Prostate gland (tissue), 2 donors: ENCODE results near the gene RPS6KL1. TPM values are rescaled to one million over a fixed set of nuclear protein-coding genes. Genes with fewer than 3 reads are reported as not detected.

Source experiments
- DNase-seq: peaks from one replicate; pipeline ENCODE4 v3.0.0-alpha.2; 2019; ENCODE audit warnings: low spot score
- H3K27ac ChIP-seq, 2 donors: fragments of 200-600 bp; sonication (generic); 2 replicates each; pipeline ENCODE4 v1.5.1; 2017 to 2019
- H3K27me3 ChIP-seq: fragments of 200-600 bp; sonication (generic); replicated peaks from 2 replicates; pipeline ENCODE4 v1.5.1; 2019; ENCODE audit not compliant: insufficient read depth
- H3K36me3 ChIP-seq, 2 donors: fragments of 200-600 bp; sonication (generic); 1 replicate in 1 of 2; 2 replicates in 1 of 2; pipeline versions ENCODE4 v1.5.1 to v1.8.1; 2017 to 2019
- H3K4me1 ChIP-seq: fragments of 200-600 bp; sonication (generic); replicated peaks from 2 replicates; pipeline ENCODE4 v1.5.1; 2019
- H3K4me3 ChIP-seq, 2 donors: fragments of 200-600 bp; sonication (generic); 2 replicates each; pipeline ENCODE4 v1.5.1; 2017 to 2019
- H3K9me3 ChIP-seq: fragments of 200-600 bp; sonication (generic); 2 replicates; pipeline ENCODE4 v1.5.1; 2017
- CTCF ChIP-seq, 4 experiments: fragments of 200-600 bp in 2 of 4; fragments of 450-650 bp in 2 of 4; sonication (generic) in 2 of 4; IDR thresholded peaks; 1 replicate in 3 of 4; 2 replicates in 1 of 4; pipeline ENCODE4 v1.5.1; 2016 to 2019; ENCODE audit warnings: antibody characterized with exemption in 4 of 4, mild to moderate bottlenecking in 2 of 4, moderate library complexity in 2 of 4
- POLR2A ChIP-seq: fragments of 450-650 bp; IDR thresholded peaks from one replicate; pipeline ENCODE4 v1.6.1; 2016; ENCODE audit warnings: antibody characterized with exemption, mild to moderate bottlenecking
- POLR2AphosphoS5 ChIP-seq: sonication (generic); formaldehyde crosslinking; IDR thresholded peaks from one replicate; pipeline ENCODE4 v1.6.1; 2017; ENCODE audit warnings: antibody characterized with exemption
- WGBS: methylation state at CpG from one replicate; pipeline ENCODE4 v1.1.5; 2018; 5-methylcytosine and 5-hydroxymethylcytosine counted together
- intact Hi-C: fragments of 100-400 bp; cut with DNase I; formaldehyde crosslinking; loops from one replicate; pipeline ENCODE4 v1.14.2; 2022
- total RNA-seq, 2 donors: library from RNA; depleted of rRNA; stranded (reverse); fragments of >200 nt; gene quantifications; one replicate each; pipeline ENCODE4 v1.1.0, GENCODE V29; 2016

RPS6KL1 gene
- total RNA-seq, 2 donors from 2014 or later: 1.5 to 15.1 TPM

- H3K9me3 ChIP-seq: no peaks in the 10 kb centered on the region
- DNase-seq: no peak
- no peaks in the 10 kb centered on the region for H3K27me3 ChIP-seq
- H3K27ac ChIP-seq: peak overlapping the region; percentile 49 to 53
- H3K36me3 ChIP-seq: no peaks in the 10 kb centered on the region
- no peaks in the 10 kb centered on the region for H3K4me1 ChIP-seq
- intact Hi-C loops: no loop called here
- TF ChIP-seq POLR2A: no peak
- no peak for TF ChIP-seq POLR2AphosphoS5
- TF ChIP-seq CTCF (IDR thresholded peaks at IDR 0.05): no peak
- H3K4me3 ChIP-seq: no peak overlapping the region
- 74% methylated on average over 12 of the region's 12 CpGs for WGBS
Measured at GRCh38 chr14:74942181-74942580, 19.1 kb upstream of the RPS6KL1 start.

GRCh38 chr14:74941676-74942097 lies 18.6 kb upstream of the RPS6KL1 start:
- 38% methylated on average over 13 of the region's 13 CpGs for WGBS
- TF ChIP-seq POLR2AphosphoS5 (peak; percentile 9), POLR2A (no peak), CTCF (IDR thresholded peaks at IDR 0.05) (no peak)
- DNase-seq: no peak
- Histone ChIP-seq H3K27ac (peak overlapping the region; percentile 49 to 53), H3K27me3 (no peaks in the 10 kb centered on the region), H3K4me1 (no peaks in the 10 kb centered on the region), H3K9me3 (no peaks in the 10 kb centered on the region), H3K4me3 (no peak overlapping the region), H3K36me3 (no peaks in the 10 kb centered on the region)
- intact Hi-C loops: no loop called here

GRCh38 chr14:74940956-74941565 lies 18.0 kb upstream of the RPS6KL1 start:
- DNase-seq: no peak
- Histone ChIP-seq H3K36me3 (no peaks in the 10 kb centered on the region), H3K9me3 (no peaks in the 10 kb centered on the region), H3K27ac (peak overlapping the region; percentile 49 to 53), H3K27me3 (no peaks in the 10 kb centered on the region), H3K4me1 (no peaks in the 10 kb centered on the region), H3K4me3 (no peak overlapping the region)
- intact Hi-C loops: no loop called here
- no peak for TF ChIP-seq POLR2A
- WGBS: 81% methylated on average over 18 of the region's 18 CpGs

GRCh38 chr14:74938531-74939495 lies 15.8 kb upstream of the RPS6KL1 start:
- H3K36me3 ChIP-seq: no peaks in the 10 kb centered on the region
- no peaks in the 10 kb centered on the region for H3K9me3 ChIP-seq
- no peak for DNase-seq
- peak overlapping the region in 1 of 2 donors; percentile 53 for H3K27ac ChIP-seq
- no peaks in the 10 kb centered on the region for H3K4me1 ChIP-seq
- H3K4me3 ChIP-seq: no peak overlapping the region
- no peaks in the 10 kb centered on the region for H3K27me3 ChIP-seq
- intact Hi-C loops: no loop called here
- WGBS: 91% methylated on average over 10 of the region's 10 CpGs
- TF ChIP-seq POLR2AphosphoS5: no peak
- TF ChIP-seq POLR2A: no peak
- no peak for TF ChIP-seq CTCF (IDR thresholded peaks at IDR 0.05)

GRCh38 chr14:74937171-74937570 lies 14.1 kb upstream of the RPS6KL1 start:
- Histone ChIP-seq H3K27ac (no peak overlapping the region), H3K4me3 (no peak overlapping the region), H3K9me3 (no peaks in the 10 kb centered on the region), H3K27me3 (no peaks in the 10 kb centered on the region), H3K4me1 (no peaks in the 10 kb centered on the region), H3K36me3 (no peaks in the 10 kb centered on the region)
- intact Hi-C loops: no loop called here
- TF ChIP-seq CTCF (IDR thresholded peaks at IDR 0.05) (no peak), POLR2A (no peak), POLR2AphosphoS5 (no peak)
- DNase-seq: no peak
- WGBS: 79% methylated on average over 2 of the region's 2 CpGs
